K562 (cell line): ENCODE data around the gene SPEM3. TPM values are rescaled to one million over a fixed set of nuclear protein-coding genes. Genes with fewer than 3 reads are reported as not detected.
A peak's percentile ranks its signal among the peaks of the same experiment; 100 is the strongest.

Source experiments
- ATAC-seq: fragments of 200-7000 bp; cut with Tn5 transposase; 3 replicates; pipeline ENCODE4 v1.9.1; 2020; ENCODE audit warnings: moderate library complexity
- BruUV-seq: library from RNA; stranded (reverse); fragments of 400-500 nt; replicated peaks from 2 replicates; lab custom pipeline; 2021; lab: Mats Ljungman, UMichigan
- CTCF ChIA-PET: fragments of 300-600 bp; formaldehyde crosslinking; extraction: SDS; loops from one replicate; lab custom pipeline; 2021; ENCODE audit warnings: low intra/inter-chr PET ratio; lab: Yijun Ruan, JAX
- POLR2A ChIA-PET: fragments of 300-600, 350-650 bp; sonication (Branson Sonifier 250); formaldehyde crosslinking; extraction: SDS; loops from one replicate; lab custom pipeline; 2021; ENCODE audit warnings: antibody characterized with exemption, inconsistent platforms; lab: Yijun Ruan, JAX
- DNase-seq, 4 experiments: peaks; one replicate each; pipeline versions ENCODE4 v3.0.0 to v3.0.0-alpha.2; 2011 to 2018; ENCODE audit warnings: low spot score in 3 of 4, mixed read lengths in 3 of 4; ENCODE audit errors: extremely low read depth in 1 of 4
- FAIRE-seq: peaks from 2 replicates; lab custom pipeline; 2011; peaks lifted over from hg19 to GRCh38; lab: Jason Lieb, UNC
- H2AFZ ChIP-seq: 2 replicates; pipeline ENCODE4 v1.6.0; 2011; ENCODE audit warnings: low read depth, low read length, control low read depth, inconsistent platforms
- H3K27ac ChIP-seq: fragments of 200-600 bp; 3 replicates; pipeline ENCODE4 v1.8.0; 2011; ENCODE audit warnings: low read depth, mild to moderate bottlenecking, control low read depth, inconsistent platforms, low read length, moderate library complexity, mixed read lengths; ENCODE audit errors: extremely low read depth
- H3K27me3 ChIP-seq, 2 experiments: fragments of 300-600 bp in 1 of 2; 2 replicates in 1 of 2; 3 replicates in 1 of 2; pipeline versions ENCODE4 v1.6.0 to v1.8.0; 2011; ENCODE audit warnings: inconsistent platforms in 2 of 2, low read length in 2 of 2, mild to moderate bottlenecking in 1 of 2, mixed read lengths in 1 of 2, moderate library complexity in 1 of 2; ENCODE audit not compliant: control insufficient read depth in 2 of 2, insufficient read depth in 2 of 2
- H3K36me3 ChIP-seq: fragments of 300-600 bp; 3 replicates; pipeline ENCODE4 v1.8.0; 2011; ENCODE audit warnings: mild to moderate bottlenecking, low read length, inconsistent platforms; ENCODE audit not compliant: control insufficient read depth, insufficient read depth
- H3K4me1 ChIP-seq, 2 experiments: fragments of 200-600 bp in 1 of 2; replicated peaks in 1 of 2; 2 replicates in 1 of 2; 3 replicates in 1 of 2; pipeline versions ENCODE4 v1.5.1 to v1.8.0; 2011; ENCODE audit warnings: inconsistent platforms in 2 of 2, low read length in 2 of 2, mild to moderate bottlenecking in 1 of 2, mixed read lengths in 1 of 2, moderate library complexity in 1 of 2; ENCODE audit not compliant: control insufficient read depth in 2 of 2, insufficient read depth in 2 of 2
- H3K4me2 ChIP-seq: 2 replicates; pipeline ENCODE4 v1.6.1; 2011; ENCODE audit warnings: low read length, control low read depth, inconsistent platforms, mixed read lengths; ENCODE audit not compliant: insufficient read depth
- H3K4me3 ChIP-seq: fragments of 200-600 bp; sonication (generic), shearing (Covaris generic); 2 replicates; pipeline ENCODE4 v1.5.1; 2016; ENCODE audit warnings: control low read depth, inconsistent platforms
- H3K79me2 ChIP-seq: fragments of 200-600 bp; 3 replicates; pipeline ENCODE4 v1.8.0; 2011; ENCODE audit warnings: low read length, inconsistent platforms; ENCODE audit not compliant: control insufficient read depth, insufficient read depth
- H3K9ac ChIP-seq, 2 experiments: 2 replicates each; pipeline versions ENCODE4 v1.6.0 to v1.6.1; 2011; ENCODE audit warnings: low read depth in 2 of 2, low read length in 2 of 2, control low read depth in 1 of 2, inconsistent platforms in 1 of 2, mild to moderate bottlenecking in 1 of 2, mixed read lengths in 1 of 2; ENCODE audit not compliant: insufficient read depth in 1 of 2
- H3K9me1 ChIP-seq: one replicate; pipeline ENCODE4 v1.6.0; 2011; ENCODE audit warnings: inconsistent platforms, mild to moderate bottlenecking, low read length, moderate library complexity; ENCODE audit not compliant: control insufficient read depth, insufficient read depth
- H3K9me3 ChIP-seq: replicated peaks from 2 replicates; pipeline ENCODE4 v1.5.1; 2011; ENCODE audit warnings: low read depth, low read length, inconsistent platforms; ENCODE audit not compliant: control insufficient read depth, insufficient read depth
- H4K20me1 ChIP-seq: replicated peaks from 2 replicates; pipeline ENCODE4 v1.6.1; 2011; ENCODE audit warnings: low read length, inconsistent platforms, mixed read lengths; ENCODE audit not compliant: control insufficient read depth, insufficient read depth
- CBFA2T3 ChIP-seq: fragments of 450-650 bp; IDR thresholded peaks from 2 replicates; pipeline ENCODE4 v1.6.1; 2017
- CREB3L1 ChIP-seq: fragments of 450-650 bp; IDR thresholded peaks from 2 replicates; pipeline ENCODE4 v1.6.1; 2014; ENCODE audit warnings: low read depth, mild to moderate bottlenecking, moderate library complexity, borderline replicate concordance
- NBN ChIP-seq: fragments of 450-650 bp; IDR thresholded peaks from 2 replicates; pipeline ENCODE4 v1.6.1; 2016; ENCODE audit warnings: low read depth, mild to moderate bottlenecking
- NCOR1 ChIP-seq: fragments of 450-650 bp; IDR thresholded peaks from 2 replicates; pipeline ENCODE4 v1.6.1; 2016; ENCODE audit warnings: mild to moderate bottlenecking, moderate library complexity
- RFX1 ChIP-seq: fragments of 450-650 bp; IDR thresholded peaks from 2 replicates; pipeline ENCODE4 v1.6.1; 2016; ENCODE audit warnings: mild to moderate bottlenecking, moderate library complexity
- RFX5 ChIP-seq: IDR thresholded peaks from 2 replicates; pipeline ENCODE4 v1.6.1; 2011; ENCODE audit warnings: low read depth, mild to moderate bottlenecking, improper control_type of control experiment, low read length
- ZC3H11A ChIP-seq: IDR thresholded peaks from 2 replicates; pipeline ENCODE4 v1.6.1; 2012; ENCODE audit warnings: low read depth, low read length, improper control_type of control experiment
- ZFPM2 ChIP-seq: fragments of 250-450 bp; sonication (Bioruptor Pico); IDR thresholded peaks from 2 replicates; pipeline ENCODE4 v1.5.1; 2022; ENCODE audit warnings: mild to moderate bottlenecking
- ZNF280A ChIP-seq: fragments of 450-650 bp; IDR thresholded peaks from 2 replicates; pipeline ENCODE4 v1.6.1; 2018; ENCODE audit warnings: mild to moderate bottlenecking, low read depth; ENCODE audit not compliant: partially characterized antibody
- ZNF445 ChIP-seq: fragments of 250-450 bp; sonication (Bioruptor Pico); IDR thresholded peaks from 2 replicates; pipeline ENCODE4 v1.4.0; 2020; ENCODE audit warnings: low read depth, mild to moderate bottlenecking, moderate library complexity
- ZNF561 ChIP-seq: fragments of 450-650 bp; formaldehyde crosslinking; conservative IDR thresholded peaks from 2 replicates; pipeline ENCODE4 v1.4.0; 2020; ENCODE audit warnings: mild to moderate bottlenecking, moderate library complexity
- ZNF589 ChIP-seq: fragments of 200-800 bp; sonication (Bioruptor generic); IDR thresholded peaks from 2 replicates; pipeline ENCODE4 v1.6.1; 2016; ENCODE audit warnings: low read depth, missing genetic modification characterization, missing compliant biosample characterization
- ZNF695 ChIP-seq: fragments of 450-650 bp; formaldehyde crosslinking; IDR thresholded peaks from 2 replicates; pipeline ENCODE4 v1.4.0; 2020; ENCODE audit warnings: mild to moderate bottlenecking, moderate library complexity
- WGBS: fragments of 100-300 bp; shearing (Covaris generic); methylation state at CpG from one replicate; pipeline ENCODE4 v1.1.6; 2016; ENCODE audit warnings: low coverage, mixed read lengths; ENCODE audit not compliant: insufficient coverage; ENCODE audit errors: missing lambda C conversion rate; 5-methylcytosine and 5-hydroxymethylcytosine counted together
- in situ Hi-C: fragments of 300-500 bp; cut with MboI; formaldehyde crosslinking; loops from 4 replicates; pipeline ENCODE4 v1.15.0; 2018; ENCODE audit warnings: inconsistent platforms, mixed read lengths
- intact Hi-C: fragments of 100-400 bp; cut with micrococcal nuclease; formaldehyde crosslinking; loops from 2 replicates; pipeline ENCODE4 v1.14.2; 2022
- polyA plus RNA-seq, 8 experiments: library from polyadenylated mRNA; depleted of rRNA in 4 of 8; stranded (reverse) in 5 of 8; unstranded in 3 of 8; fragments of >200 nt; fragmentation: Nextera tagmentation in 2 of 8; fragmentation: Illumina TruSeq in 1 of 8; extraction: Ambion mirVana in 2 of 8; extraction: Trizol in 1 of 8; gene quantifications; 2 replicates each; pipeline versions ENCODE4 v1.2.1 to v1.2.3, GENCODE V29; 2011 to 2014; ENCODE audit warnings: inconsistent platforms in 1 of 8, missing spikeins in 1 of 8
- total RNA-seq, 7 experiments: library from RNA; depleted of rRNA in 6 of 7; stranded (reverse); fragments of >200 nt in 6 of 7; fragmentation: Illumina TruSeq in 2 of 7; extraction: Trizol in 2 of 7; gene quantifications; 2 replicates each; pipeline versions ENCODE4 v1.2.1 to v1.2.3, GENCODE V29; 2011 to 2021; ENCODE audit warnings: low replicate concordance in 1 of 7

SPEM3 gene
- total and polyA plus RNA-seq, 9 of the 15 experiments (the other 6 are each of a cell fraction or from before 2014, with no cell fraction given), result not detected

GRCh38 chr17:7419819-7420610 is 8.6 kb upstream of the SPEM3 start, which contains the start of gene SPEM1:
Gene SPEM1, plus strand, starts transcription at chr17:7420324. Its CDS starts 61 bp downstream, at chr17:7420385.
- Histone ChIP-seq H3K79me2 (no peaks in the 10 kb centered on the region), H3K27ac (no peak within 1 kb of the TSS), H3K4me2 (no peak within 1 kb of the TSS), H4K20me1 (no peaks in the 10 kb centered on the region), H3K9me1 (no peaks in the 10 kb centered on the region), H3K4me1 (peaks cover 0 to 10% of the 10 kb centered on the region in 2 experiments; a peak in 2 of 5 replicates), H3K36me3 (no peaks in the 10 kb centered on the region), H3K9me3 (no peaks in the 10 kb centered on the region), H3K4me3 (no peak within 1 kb of the TSS), H3K9ac (peak within 1 kb of the TSS in 1 of 2 experiments; percentile 52; a peak in 2 of 4 replicates), H2AFZ (no peak within 1 kb of the TSS), H3K27me3 (no peaks in the 10 kb centered on the region)
- in situ Hi-C loops (no loop called here), intact Hi-C loops (no loop called here)
- ChIA-PET CTCF (no interaction called here), POLR2A (interaction anchor here (0.6 to 1.4 kb wide), 2 partner anchors 17 to 66 kb away, joined by 3 read pairs; no protein-coding TSS in a partner anchor)
- no peak for ATAC-seq
- BruUV-seq, result no TSS peak
- no peak for TF ChIP-seq ZNF561
- peak; percentile 52; the same call in 1 of the 2 replicates for TF ChIP-seq RFX1
- no peak for TF ChIP-seq ZNF589 (CRISPR knock-in tag)
- FAIRE-seq, result no peak
- no peak for DNase-seq
- WGBS, result 45% methylated on average over 12 of the region's 17 CpGs

GRCh38 chr17:7421186-7421585 is 7.5 kb upstream of the SPEM3 start:
- H2AFZ ChIP-seq, result no peak overlapping the region
- H3K4me1 ChIP-seq, result peaks cover 0 to 6% of the 10 kb centered on the region in 2 experiments; a peak in 2 of 5 replicates
- no peaks in the 10 kb centered on the region for H3K9me1 ChIP-seq
- no peak overlapping the region for H3K4me3 ChIP-seq
- H3K79me2 ChIP-seq, result no peaks in the 10 kb centered on the region
- BruUV-seq, result no TSS peak
- H3K36me3 ChIP-seq, result no peaks in the 10 kb centered on the region
- H3K27me3 ChIP-seq, result no peaks in the 10 kb centered on the region
- CTCF ChIA-PET, result no interaction called here
- H3K27ac ChIP-seq, result no peak overlapping the region
- no peak overlapping the region for H3K4me2 ChIP-seq
- POLR2A ChIA-PET, result interaction anchor here (0.7 to 0.9 kb wide), 2 partner anchors 9 to 227 kb away, joined by 3 read pairs; no protein-coding TSS in a partner anchor
- 78% methylated on average over 6 of the region's 16 CpGs for WGBS
- no peak overlapping the region; a peak in 1 of 4 replicates for H3K9ac ChIP-seq
- DNase-seq (no peak), FAIRE-seq (no peak), ATAC-seq (no peak)
- in situ Hi-C loops, result no loop called here
- H3K9me3 ChIP-seq, result no peaks in the 10 kb centered on the region
- H4K20me1 ChIP-seq, result no peaks in the 10 kb centered on the region
- intact Hi-C loops, result no loop called here
- TF ChIP-seq CBFA2T3, result no peak
- TF ChIP-seq ZNF695 (CRISPR knock-in tag), result no peak
- no peak for TF ChIP-seq ZNF445 (CRISPR knock-in tag)
- TF ChIP-seq ZFPM2 (CRISPR knock-in tag), result no peak
- no peak for TF ChIP-seq NBN
- TF ChIP-seq CREB3L1, result no peak
- TF ChIP-seq ZC3H11A, result no peak
- TF ChIP-seq NCOR1, result no peak
- TF ChIP-seq RFX5, result no peak
- TF ChIP-seq ZNF280A, result no peak
